DMS79 (cell line): ENCODE data around the gene VPS37C.
A peak's percentile ranks its signal among the peaks of the same experiment; 100 is the strongest.
"Not testable (repeated sequence)": the region's sequence is repeated elsewhere in the genome, so short reads cannot be mapped to it uniquely, and the experiment has no call there.

ENCODE experiments used
- DNase-seq: peaks from one replicate; lab custom pipeline; 2025; lab: John Stamatoyannopoulos, UW

The VPS37C gene

GRCh38 chr11:61094167-61094566 is 67.1 kb downstream of the VPS37C start:
- not testable (repeated sequence) for DNase-seq

GRCh38 chr11:61092908-61093763 is 68.1 kb downstream of the VPS37C start:
- no peak for DNase-seq

GRCh38 chr11:61092280-61092766 is 68.9 kb downstream of the VPS37C start:
- no peak for DNase-seq

GRCh38 chr11:61091373-61092279 is 69.6 kb downstream of the VPS37C start:
- DNase-seq = no peak

GRCh38 chr11:61090982-61091372 is 70.2 kb downstream of the VPS37C start:
- no peak for DNase-seq

GRCh38 chr11:61090521-61090920 is 70.7 kb downstream of the VPS37C start:
- no peak for DNase-seq

- DNase-seq = no peak
Measured at GRCh38 chr11:61089806-61090491, 71.3 kb downstream of the VPS37C start.

- DNase-seq = no peak
Measured at GRCh38 chr11:61087426-61088119, 73.7 kb downstream of the VPS37C start.

GRCh38 chr11:61083601-61084147 is 77.6 kb downstream of the VPS37C start:
- DNase-seq = peak; percentile 9

- no peak for DNase-seq
Measured at GRCh38 chr11:61082931-61083531, 78.2 kb downstream of the VPS37C start.

GRCh38 chr11:61082062-61082870 is 79.0 kb downstream of the VPS37C start:
- no peak for DNase-seq

- DNase-seq = no peak
Measured at GRCh38 chr11:61080986-61081590, 80.1 kb downstream of the VPS37C start.

- no peak for DNase-seq
Measured at GRCh38 chr11:61080526-61080925, 80.7 kb downstream of the VPS37C start.
